H1 (cell line): ENCODE measurements around the gene FGF13. TPM values are rescaled to one million over a fixed set of nuclear protein-coding genes. Genes with fewer than 3 reads are reported as not detected.

Experiments used
- CTCF ChIA-PET: fragments of 300-600 bp; sonication (Branson Sonifier 250); formaldehyde crosslinking; loops from one replicate; lab custom pipeline; 2021; ENCODE audit not compliant: partially characterized antibody; lab: Charles Lee
- POLR2A ChIA-PET: fragments of 300-600 bp; sonication (Branson Sonifier 250); formaldehyde crosslinking; loops from one replicate; lab custom pipeline; 2021; ENCODE audit warnings: inconsistent platforms; ENCODE audit not compliant: partially characterized antibody; lab: Charles Lee
- DNase-seq, 2 experiments: peaks; one replicate each; pipeline versions ENCODE4 v3.0.0 to v3.0.0-alpha.2; 2010 to 2022; ENCODE audit warnings: low spot score in 2 of 2, low read depth in 1 of 2, mixed read lengths in 1 of 2
- FAIRE-seq: peaks from 2 replicates; lab custom pipeline; 2011; peaks lifted over from hg19 to GRCh38; lab: Jason Lieb, UNC
- H2AFZ ChIP-seq: 2 replicates; pipeline ENCODE4 v1.8.1; 2012; ENCODE audit warnings: low read length, inconsistent platforms
- H2AK5ac ChIP-seq: 2 replicates; pipeline ENCODE4 v1.6.1; 2013; ENCODE audit warnings: low read depth, low read length
- H2BK120ac ChIP-seq: replicated peaks from 2 replicates; pipeline ENCODE3; 2013; ENCODE audit warnings: low read depth, low read length, inconsistent platforms
- H2BK12ac ChIP-seq: 2 replicates; pipeline ENCODE4 v1.6.1; 2013; ENCODE audit warnings: low read depth, low read length
- H2BK15ac ChIP-seq: 2 replicates; pipeline ENCODE4 v1.6.1; 2013; ENCODE audit warnings: low read length
- H2BK20ac ChIP-seq: 2 replicates; pipeline ENCODE4 v1.6.1; 2013; ENCODE audit warnings: low read length
- H2BK5ac ChIP-seq: 2 replicates; pipeline ENCODE4 v1.6.1; 2013; ENCODE audit warnings: low read depth, low read length
- H3K14ac ChIP-seq: 2 replicates; pipeline ENCODE4 v1.6.1; 2013; ENCODE audit warnings: inconsistent platforms; ENCODE audit not compliant: insufficient read length
- H3K18ac ChIP-seq: 2 replicates; pipeline ENCODE4 v1.6.1; 2013; ENCODE audit warnings: low read length; ENCODE audit errors: extremely low read depth
- H3K23ac ChIP-seq: 2 replicates; pipeline ENCODE4 v1.6.1; 2013; ENCODE audit warnings: inconsistent platforms; ENCODE audit not compliant: insufficient read length
- H3K23me2 ChIP-seq: 2 replicates; pipeline ENCODE4 v1.6.1; 2013; ENCODE audit warnings: low read depth, low read length
- H3K27ac ChIP-seq: 2 replicates; pipeline ENCODE4 v1.6.1; 2011; ENCODE audit warnings: low read depth, low read length, inconsistent platforms
- H3K27me3 ChIP-seq, 4 experiments: replicated peaks in 1 of 4; 1 replicate in 1 of 4; 2 replicates in 3 of 4; pipeline versions ENCODE4 v1.6.1 to v1.8.1; 2011 to 2013; ENCODE audit warnings: low read length in 3 of 4, mild to moderate bottlenecking in 3 of 4, inconsistent platforms in 2 of 4, mixed read lengths in 2 of 4, moderate library complexity in 1 of 4; ENCODE audit not compliant: control insufficient read depth in 3 of 4, insufficient read depth in 3 of 4; ENCODE audit errors: extremely low read depth in 1 of 4
- H3K36me3 ChIP-seq, 4 experiments: 2 replicates each; pipeline versions ENCODE4 v1.6.1 to v1.8.1; 2011 to 2013; ENCODE audit warnings: mild to moderate bottlenecking in 4 of 4, low read length in 3 of 4, moderate library complexity in 2 of 4, control low read depth in 1 of 4, inconsistent platforms in 1 of 4; ENCODE audit not compliant: insufficient read depth in 4 of 4, control insufficient read depth in 2 of 4
- H3K4ac ChIP-seq: replicated peaks from 2 replicates; pipeline ENCODE3; 2013; ENCODE audit warnings: low read length, low read depth, mixed read lengths, inconsistent platforms; ENCODE audit not compliant: insufficient read length
- H3K4me1 ChIP-seq, 4 experiments: replicated peaks in 1 of 4; 1 replicate in 1 of 4; 2 replicates in 3 of 4; pipeline versions ENCODE4 v1.6.1 to v1.8.1; 2011 to 2013; ENCODE audit warnings: low read length in 3 of 4, inconsistent platforms in 2 of 4, mixed read lengths in 1 of 4; ENCODE audit not compliant: insufficient read depth in 4 of 4, control insufficient read depth in 3 of 4
- H3K4me2 ChIP-seq, 2 experiments: 2 replicates each; pipeline versions ENCODE4 v1.6.1 to v1.8.1; 2011 to 2013; ENCODE audit warnings: low read depth in 2 of 2, low read length in 2 of 2, control low read depth in 1 of 2, inconsistent platforms in 1 of 2, mild to moderate bottlenecking in 1 of 2; ENCODE audit not compliant: insufficient read depth in 1 of 2
- H3K4me3 ChIP-seq, 4 experiments: fragments of 200-600, 300-600 bp in 1 of 4; sonication (generic), shearing (Covaris generic), sonication (Bioruptor Twin) in 1 of 4; 2 replicates each; pipeline versions ENCODE4 v1.5.1 to v1.8.1; 2011 to 2016; ENCODE audit warnings: low read length in 4 of 4, low read depth in 3 of 4, control low read depth in 2 of 4, inconsistent platforms in 2 of 4, mild to moderate bottlenecking in 2 of 4, mixed read lengths in 1 of 4, moderate library complexity in 1 of 4; ENCODE audit not compliant: insufficient read depth in 2 of 4; ENCODE audit errors: extremely low read depth in 1 of 4
- H3K56ac ChIP-seq: replicated peaks from 2 replicates; pipeline ENCODE3; 2013; ENCODE audit warnings: low read depth, mild to moderate bottlenecking, mixed read lengths, low read length, inconsistent platforms; ENCODE audit not compliant: insufficient read length
- H3K79me1 ChIP-seq: 2 replicates; pipeline ENCODE4 v1.6.1; 2013; ENCODE audit warnings: low read depth, low read length, control low read depth
- H3K79me2 ChIP-seq, 2 experiments: 2 replicates each; pipeline versions ENCODE4 v1.6.1 to v1.8.1; 2012 to 2013; ENCODE audit warnings: low read length in 2 of 2, mild to moderate bottlenecking in 2 of 2, inconsistent platforms in 1 of 2; ENCODE audit not compliant: insufficient read depth in 2 of 2, control insufficient read depth in 1 of 2
- H3K9ac ChIP-seq, 4 experiments: replicated peaks in 1 of 4; 1 replicate in 1 of 4; 2 replicates in 3 of 4; pipeline versions ENCODE4 v1.6.1 to v1.8.1; 2011 to 2013; ENCODE audit warnings: low read depth in 3 of 4, low read length in 3 of 4, control low read depth in 2 of 4, mild to moderate bottlenecking in 2 of 4, moderate library complexity in 2 of 4, inconsistent platforms in 1 of 4; ENCODE audit errors: extremely low read depth in 1 of 4
- H3K9me3 ChIP-seq, 2 experiments: 2 replicates each; pipeline versions ENCODE4 v1.6.1 to v1.8.1; 2012 to 2013; ENCODE audit warnings: mild to moderate bottlenecking in 2 of 2, moderate library complexity in 2 of 2, control low read depth in 1 of 2, inconsistent platforms in 1 of 2, low read depth in 1 of 2, low read length in 1 of 2, mixed read lengths in 1 of 2; ENCODE audit not compliant: insufficient read depth in 2 of 2
- H4K20me1 ChIP-seq, 2 experiments: replicated peaks in 1 of 2; 2 replicates each; pipeline versions ENCODE3 to v1.8.1; 2011 to 2013; ENCODE audit warnings: inconsistent platforms in 2 of 2, low read length in 2 of 2, mild to moderate bottlenecking in 1 of 2; ENCODE audit not compliant: insufficient read depth in 2 of 2, control insufficient read depth in 1 of 2
- H4K5ac ChIP-seq: 2 replicates; pipeline ENCODE4 v1.6.1; 2013; ENCODE audit warnings: low read length, low read depth, mixed read lengths, inconsistent platforms; ENCODE audit not compliant: insufficient read length
- H4K8ac ChIP-seq: 2 replicates; pipeline ENCODE4 v1.8.0; 2013; ENCODE audit warnings: mild to moderate bottlenecking, moderate library complexity, low read length, inconsistent platforms; ENCODE audit not compliant: insufficient read depth; ENCODE audit errors: extremely low read depth
- H4K91ac ChIP-seq: replicated peaks from 2 replicates; pipeline ENCODE3; 2013; ENCODE audit warnings: low read length, mixed read lengths, inconsistent platforms; ENCODE audit not compliant: insufficient read length
- BRCA1 ChIP-seq: IDR thresholded peaks from 2 replicates; pipeline ENCODE4 v1.6.1; 2012; ENCODE audit warnings: low read depth, low read length, improper control_type of control experiment
- CREB1 ChIP-seq: IDR thresholded peaks from 2 replicates; pipeline ENCODE4 v1.6.1; 2012; ENCODE audit warnings: inconsistent platforms
- EGR1 ChIP-seq: IDR thresholded peaks from 2 replicates; pipeline ENCODE4 v1.6.1; 2011; ENCODE audit warnings: low read depth, low read length, borderline replicate concordance
- EP300 ChIP-seq, 2 experiments: IDR thresholded peaks; 1 replicate in 1 of 2; 2 replicates in 1 of 2; pipeline ENCODE4 v1.6.1; 2011 to 2012; ENCODE audit warnings: low read depth in 2 of 2, low read length in 2 of 2, mild to moderate bottlenecking in 2 of 2, borderline replicate concordance in 1 of 2, inconsistent platforms in 1 of 2, moderate library complexity in 1 of 2
- JUND ChIP-seq: IDR thresholded peaks from 2 replicates; pipeline ENCODE4 v1.6.1; 2011; ENCODE audit warnings: mild to moderate bottlenecking, improper control_type of control experiment, low read length
- KDM4A ChIP-seq: IDR thresholded peaks from one replicate; pipeline ENCODE4 v1.7.1; 2012; ENCODE audit warnings: low read depth, mild to moderate bottlenecking, moderate library complexity, low read length, inconsistent platforms; ENCODE audit not compliant: severe bottlenecking
- RBBP5 ChIP-seq: IDR thresholded peaks from 2 replicates; pipeline ENCODE4 v1.7.1; 2012; ENCODE audit warnings: low read depth, mild to moderate bottlenecking, inconsistent platforms, low read length, moderate library complexity, borderline replicate concordance
- SAP30 ChIP-seq: fragments of 300-600 bp; sonication (generic); IDR thresholded peaks from 2 replicates; pipeline ENCODE4 v1.7.1; 2012; ENCODE audit warnings: low read length, moderate library complexity, mild to moderate bottlenecking, inconsistent platforms; ENCODE audit not compliant: insufficient read depth, insufficient replicate concordance
- SIN3A ChIP-seq, 2 experiments: IDR thresholded peaks in 1 of 2; conservative IDR thresholded peaks in 1 of 2; 2 replicates each; pipeline ENCODE4 v1.6.1; 2011 to 2012; ENCODE audit warnings: low read length in 2 of 2, improper control_type of control experiment in 1 of 2, low read depth in 1 of 2, mild to moderate bottlenecking in 1 of 2
- SIRT6 ChIP-seq: IDR thresholded peaks from one replicate; pipeline ENCODE4 v1.7.1; 2012; ENCODE audit warnings: low read length, inconsistent platforms
- TCF12 ChIP-seq: IDR thresholded peaks from 2 replicates; pipeline ENCODE4 v1.6.1; 2011; ENCODE audit warnings: low read depth, mild to moderate bottlenecking, low read length
- ZNF274 ChIP-seq: IDR thresholded peaks from 2 replicates; pipeline ENCODE4 v1.7.0; 2012; ENCODE audit warnings: low read length, borderline replicate concordance; ENCODE audit errors: extremely low read depth
- polyA plus RNA-seq, 7 experiments: library from polyadenylated mRNA; depleted of rRNA in 3 of 7; stranded (reverse) in 5 of 7; unstranded in 2 of 7; fragments of >200 nt in 5 of 7; fragments of 200-250 nt in 2 of 7; gene quantifications; 1 replicate in 5 of 7; 2 replicates in 1 of 7; 4 replicates in 1 of 7; pipeline versions ENCODE4 v1.2.1 to v1.2.3, GENCODE V29; 2011 to 2013; ENCODE audit warnings: missing spikeins in 2 of 7, mixed read lengths in 2 of 7
- total RNA-seq: library from RNA; stranded (reverse); fragmentation: NEBNext Ultra II Directional; extraction: Animal tissue kit (Norgen Biotek cat#: 25700); gene quantifications from 2 replicates; pipeline ENCODE4 v1.2.1, GENCODE V29; 2021
- TF ChIP-seq, protein P1 (sequence below), 3 experiments: IDR thresholded peaks; 1 replicate in 2 of 3; 2 replicates in 1 of 3; pipeline versions ENCODE4 v1.5.1 to v1.6.1; 2011; ENCODE audit warnings: low read length in 3 of 3, mild to moderate bottlenecking in 3 of 3, inconsistent platforms in 2 of 3, low read depth in 1 of 3, moderate library complexity in 1 of 3; ENCODE audit not compliant: insufficient read depth in 1 of 3; ENCODE audit errors: control extremely low read depth in 1 of 3

Gene FGF13
- total and polyA plus RNA-seq, 2 of the 8 experiments (the other 6 are each of a cell fraction or from before 2014, with no cell fraction given), result 10.1 to 36.1 TPM

DNA sequence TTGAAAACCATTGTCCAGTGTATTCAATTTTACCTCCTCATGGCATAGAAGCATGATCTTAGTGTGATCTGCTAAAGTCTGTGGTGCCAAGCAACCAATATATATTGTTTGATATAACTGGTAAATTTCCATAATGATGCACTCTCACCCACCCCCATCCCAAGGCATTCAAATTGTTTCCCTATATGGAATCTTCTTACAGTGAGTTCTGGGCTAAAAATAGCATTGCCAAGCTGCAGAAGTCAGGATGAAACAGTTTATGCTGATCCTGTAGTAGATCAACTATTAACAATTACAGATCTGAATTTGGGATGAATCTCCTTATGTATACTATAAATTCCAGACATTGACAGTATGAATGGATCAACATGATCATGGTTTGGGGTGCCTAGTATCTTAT is 20.9 kb downstream of the FGF13 start:
- Histone ChIP-seq H3K4me1 (no peaks in the 10 kb centered on the region), H3K23me2 (no peaks in the 10 kb centered on the region), H3K27me3 (no peaks in the 10 kb centered on the region), H3K9ac (no peak overlapping the region), H3K79me2 (no peaks in the 10 kb centered on the region), H3K23ac (no peak overlapping the region), H3K56ac (no peak overlapping the region), H3K79me1 (no peaks in the 10 kb centered on the region), H2BK20ac (no peak overlapping the region), H2AFZ (no peak overlapping the region), H2AK5ac (no peak overlapping the region), H4K8ac (no peak overlapping the region), H4K20me1 (no peaks in the 10 kb centered on the region), H2BK120ac (no peak overlapping the region), H2BK12ac (no peak overlapping the region), H3K4ac (no peak overlapping the region), H3K14ac (no peak overlapping the region), H2BK5ac (no peak overlapping the region), H4K91ac (no peak overlapping the region), H3K18ac (no peak overlapping the region), H2BK15ac (no peak overlapping the region), H3K9me3 (no peaks in the 10 kb centered on the region), H3K36me3 (no peaks in the 10 kb centered on the region), H3K4me3 (no peak overlapping the region), H3K27ac (no peak overlapping the region), H4K5ac (no peak overlapping the region), H3K4me2 (no peak overlapping the region)
- DNase-seq, result no peak
- CTCF ChIA-PET, result interaction anchor here (0.6 kb wide), 1 partner anchor 20 kb away, joined by 3 read pairs; no protein-coding TSS in a partner anchor
- POLR2A ChIA-PET, result no interaction called here
- no peak for FAIRE-seq
- no peak for TF ChIP-seq ZNF274
- TF ChIP-seq, protein P1, sequence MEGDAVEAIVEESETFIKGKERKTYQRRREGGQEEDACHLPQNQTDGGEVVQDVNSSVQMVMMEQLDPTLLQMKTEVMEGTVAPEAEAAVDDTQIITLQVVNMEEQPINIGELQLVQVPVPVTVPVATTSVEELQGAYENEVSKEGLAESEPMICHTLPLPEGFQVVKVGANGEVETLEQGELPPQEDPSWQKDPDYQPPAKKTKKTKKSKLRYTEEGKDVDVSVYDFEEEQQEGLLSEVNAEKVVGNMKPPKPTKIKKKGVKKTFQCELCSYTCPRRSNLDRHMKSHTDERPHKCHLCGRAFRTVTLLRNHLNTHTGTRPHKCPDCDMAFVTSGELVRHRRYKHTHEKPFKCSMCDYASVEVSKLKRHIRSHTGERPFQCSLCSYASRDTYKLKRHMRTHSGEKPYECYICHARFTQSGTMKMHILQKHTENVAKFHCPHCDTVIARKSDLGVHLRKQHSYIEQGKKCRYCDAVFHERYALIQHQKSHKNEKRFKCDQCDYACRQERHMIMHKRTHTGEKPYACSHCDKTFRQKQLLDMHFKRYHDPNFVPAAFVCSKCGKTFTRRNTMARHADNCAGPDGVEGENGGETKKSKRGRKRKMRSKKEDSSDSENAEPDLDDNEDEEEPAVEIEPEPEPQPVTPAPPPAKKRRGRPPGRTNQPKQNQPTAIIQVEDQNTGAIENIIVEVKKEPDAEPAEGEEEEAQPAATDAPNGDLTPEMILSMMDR (IDR thresholded peaks at IDR 0.05; ENCODE audit: control extremely low read depth in 1 of 3, insufficient read depth in 1 of 3, low read depth in 1 of 3, low read length in 3 of 3), result no peak
- TF ChIP-seq EP300 (IDR thresholded peaks at IDR 0.05; ENCODE audit: borderline replicate concordance in 1 of 2, low read depth in 2 of 2, low read length in 2 of 2), result no peak
- no peak for TF ChIP-seq EGR1
- no peak for TF ChIP-seq BRCA1
- no peak for TF ChIP-seq SAP30
- no peak for TF ChIP-seq RBBP5
- no peak for TF ChIP-seq SIN3A (conservative IDR thresholded peaks at IDR 0.05 in 1 of 2, IDR thresholded peaks at IDR 0.05 in 1 of 2; ENCODE audit: low read depth in 1 of 2, low read length in 2 of 2)
- no peak for TF ChIP-seq JUND
- no peak for TF ChIP-seq SIRT6
- TF ChIP-seq CREB1, result no peak
- TF ChIP-seq KDM4A, result no peak
- TF ChIP-seq TCF12, result no peak
